HepG2 (cell line): Measurements from ENCODE around the gene UBTF. TPM values are rescaled to one million over a fixed set of nuclear protein-coding genes. Genes with fewer than 3 reads are reported as not detected.
A peak's percentile ranks its signal among the peaks of the same experiment; 100 is the strongest.

ENCODE experiments used
- ATAC-seq: fragments of 200-7000 bp; cut with Tn5 transposase; 3 replicates; pipeline ENCODE4 v1.9.1; 2020; ENCODE audit warnings: mild to moderate bottlenecking, moderate library complexity
- BruUV-seq: library from RNA; stranded (reverse); fragments of 400-500 nt; replicated peaks from 2 replicates; lab custom pipeline; 2021; lab: Mats Ljungman, UMichigan
- CTCF ChIA-PET: fragments of 300-600 bp; formaldehyde crosslinking; extraction: SDS; loops from one replicate; lab custom pipeline; 2021; ENCODE audit warnings: low total read pairs, inconsistent platforms, low intra/inter-chr PET ratio; lab: Yijun Ruan, JAX
- POLR2A ChIA-PET: fragments of 350-600 bp; sonication (Branson Sonifier 250); formaldehyde crosslinking; loops from one replicate; lab custom pipeline; 2020; ENCODE audit warnings: antibody characterized with exemption, inconsistent platforms; lab: Yijun Ruan, JAX
- DNase-seq: peaks from one replicate; pipeline ENCODE4 v3.0.0-alpha.2; 2015; ENCODE audit warnings: low spot score
- FAIRE-seq: peaks from 3 replicates; lab custom pipeline; 2011; peaks lifted over from hg19 to GRCh38; lab: Jason Lieb, UNC
- H2AFZ ChIP-seq: one replicate; pipeline ENCODE4 v1.6.1; 2011; ENCODE audit warnings: low read length, inconsistent platforms
- H3K27ac ChIP-seq: fragments of 300-600 bp; 3 replicates; pipeline ENCODE4 v1.8.0; 2011; ENCODE audit warnings: mixed run types, mild to moderate bottlenecking, mixed read lengths, low read length, inconsistent platforms; ENCODE audit not compliant: insufficient read depth; ENCODE audit errors: extremely low read length
- H3K27me3 ChIP-seq, 2 experiments: fragments of 200-600 bp in 1 of 2; 2 replicates in 1 of 2; 3 replicates in 1 of 2; pipeline versions ENCODE4 v1.6.0 to v1.8.0; 2011; ENCODE audit warnings: low read length in 2 of 2, mild to moderate bottlenecking in 2 of 2, moderate library complexity in 2 of 2, inconsistent platforms in 1 of 2; ENCODE audit not compliant: insufficient read depth in 2 of 2, control insufficient read depth in 1 of 2
- H3K36me3 ChIP-seq, 2 experiments: fragments of 200-600 bp in 1 of 2; replicated peaks in 1 of 2; 2 replicates in 1 of 2; 3 replicates in 1 of 2; pipeline versions ENCODE4 v1.5.1 to v1.8.0; 2011; ENCODE audit warnings: low read length in 2 of 2, inconsistent platforms in 1 of 2; ENCODE audit not compliant: insufficient read depth in 2 of 2, control insufficient read depth in 1 of 2
- H3K4me1 ChIP-seq: 2 replicates; pipeline ENCODE4 v1.5.1; 2012; ENCODE audit warnings: low read length, inconsistent platforms; ENCODE audit not compliant: insufficient read depth
- H3K4me2 ChIP-seq: 2 replicates; pipeline ENCODE4 v1.6.0; 2011; ENCODE audit warnings: low read depth, low read length, inconsistent platforms
- H3K4me3 ChIP-seq, 3 experiments: fragments of 200-600 bp in 1 of 3; sonication (generic), shearing (Covaris generic) in 1 of 3; replicated peaks in 1 of 3; 2 replicates each; pipeline ENCODE4 v1.5.1; 2011 to 2016; ENCODE audit warnings: low read length in 3 of 3, inconsistent platforms in 2 of 3, low read depth in 2 of 3, mild to moderate bottlenecking in 2 of 3, control low read depth in 1 of 3, mixed read lengths in 1 of 3; ENCODE audit not compliant: insufficient read depth in 1 of 3
- H3K79me2 ChIP-seq: one replicate; pipeline ENCODE4 v1.6.1; 2011; ENCODE audit warnings: low read length, inconsistent platforms; ENCODE audit not compliant: insufficient read depth
- H3K9ac ChIP-seq: 2 replicates; pipeline ENCODE4 v1.6.0; 2011; ENCODE audit warnings: mild to moderate bottlenecking, low read depth, low read length, inconsistent platforms; ENCODE audit not compliant: insufficient read depth
- H3K9me3 ChIP-seq: 2 replicates; pipeline ENCODE4 v1.5.1; 2012; ENCODE audit warnings: mild to moderate bottlenecking, low read length
- H4K20me1 ChIP-seq: 2 replicates; pipeline ENCODE4 v1.6.0; 2011; ENCODE audit warnings: inconsistent platforms, mild to moderate bottlenecking, low read length, moderate library complexity; ENCODE audit not compliant: insufficient read depth
- KMT2B ChIP-seq: IDR thresholded peaks from 2 replicates; pipeline ENCODE4 v1.6.1; 2016; ENCODE audit warnings: missing genetic modification reagents, missing compliant biosample characterization
- NPAS2 ChIP-seq: sonication (generic); formaldehyde crosslinking; IDR thresholded peaks from 2 replicates; pipeline ENCODE4 v1.8.0; 2022; ENCODE audit warnings: mild to moderate bottlenecking, missing genetic modification reagents, borderline replicate concordance
- PAWR ChIP-seq: sonication (generic); formaldehyde crosslinking; IDR thresholded peaks from 2 replicates; pipeline ENCODE4 v1.4.0; 2020; ENCODE audit warnings: missing genetic modification reagents, mild to moderate bottlenecking, borderline replicate concordance
- RAD51 ChIP-seq: fragments of 450-650 bp; IDR thresholded peaks from 2 replicates; pipeline ENCODE4 v1.6.1; 2016; ENCODE audit warnings: borderline replicate concordance
- RBM22 ChIP-seq: fragments of 200-400 bp; formaldehyde crosslinking; optimal IDR thresholded peaks from 2 replicates; pipeline ENCODE3; 2017; ENCODE audit warnings: mild to moderate bottlenecking, low read length, moderate library complexity
- SETDB1 ChIP-seq: sonication (generic); formaldehyde crosslinking; IDR thresholded peaks from 2 replicates; pipeline ENCODE4 v1.5.1; 2020; ENCODE audit warnings: missing genetic modification reagents, mild to moderate bottlenecking, borderline replicate concordance
- ZNF136 ChIP-seq: sonication (generic); formaldehyde crosslinking; IDR thresholded peaks from 2 replicates; pipeline ENCODE4 v1.8.1; 2022; ENCODE audit warnings: low read depth, mild to moderate bottlenecking, moderate library complexity, missing genetic modification reagents
- ZNF552 ChIP-seq: sonication (generic); formaldehyde crosslinking; IDR thresholded peaks from 2 replicates; pipeline ENCODE4 v1.9.0; 2022; ENCODE audit warnings: missing genetic modification reagents, mild to moderate bottlenecking, borderline replicate concordance
- ZNF629 ChIP-seq: sonication (generic); formaldehyde crosslinking; conservative IDR thresholded peaks from 2 replicates; pipeline ENCODE4 v1.5.0; 2020; ENCODE audit warnings: missing genetic modification reagents
- ZZZ3 ChIP-seq: sonication (generic); formaldehyde crosslinking; IDR thresholded peaks from 2 replicates; pipeline ENCODE4 v1.4.0; 2020; ENCODE audit warnings: missing genetic modification reagents, mild to moderate bottlenecking, borderline replicate concordance
- WGBS: methylation state at CpG from one replicate; pipeline ENCODE4 v1.1.6; 2017; ENCODE audit warnings: low lambda C conversion rate; 5-methylcytosine and 5-hydroxymethylcytosine counted together
- in situ Hi-C: cut with HindIII; loops from 2 replicates; pipeline ENCODE4 v1.10.0; 2017; ENCODE audit warnings: low pct_unique_long_range_greater_than_20kb; ENCODE audit not compliant: extremely low pct_ligation_motif_present
- intact Hi-C: fragments of 100-400 bp; cut with micrococcal nuclease; formaldehyde crosslinking; loops from one replicate; pipeline ENCODE4 v1.10.0; 2022; ENCODE audit not compliant: unreplicated experiment
- polyA plus RNA-seq, 8 experiments: library from polyadenylated mRNA; depleted of rRNA in 3 of 8; stranded (reverse) in 7 of 8; unstranded in 1 of 8; fragments of >200 nt; fragmentation: Illumina TruSeq in 4 of 8; extraction: Trizol in 4 of 8; gene quantifications; 2 replicates each; pipeline versions ENCODE4 v1.2.1 to v1.2.3, GENCODE V29; 2011 to 2016; ENCODE audit warnings: low read depth in 4 of 8, missing spikeins in 1 of 8, mixed read lengths in 1 of 8; ENCODE audit not compliant: insufficient read depth in 1 of 8
- total RNA-seq, 5 experiments: library from RNA; depleted of rRNA; stranded (reverse); fragments of >200 nt; fragmentation: Illumina TruSeq; extraction: Trizol; gene quantifications; 2 replicates each; pipeline ENCODE4 v1.2.3, GENCODE V29; 2016; ENCODE audit warnings: low read depth in 1 of 5
- TF ChIP-seq, protein P1 (sequence below): sonication (generic); formaldehyde crosslinking; IDR thresholded peaks from 2 replicates; pipeline ENCODE4 v1.4.0; 2020; ENCODE audit warnings: missing genetic modification reagents

Gene UBTF
- total and polyA plus RNA-seq, 2 of the 13 experiments (the other 11 are each of a cell fraction or from before 2014, with no cell fraction given): 15.2 to 60.9 TPM

DNA sequence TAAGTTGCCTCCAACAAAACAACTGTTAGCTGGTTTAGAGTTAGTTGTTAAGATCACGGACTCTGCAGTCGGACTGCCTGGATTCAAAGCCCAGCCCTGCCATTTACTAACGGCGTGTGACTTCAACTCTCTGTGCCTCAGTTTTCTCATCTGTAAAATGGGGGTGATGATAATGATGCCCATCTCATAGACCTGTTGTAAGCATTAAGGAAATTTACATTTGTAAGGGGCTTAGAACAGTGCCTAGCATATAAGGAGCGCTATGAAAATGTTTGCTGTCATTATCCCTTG, 47.6 kb upstream of the UBTF start:
- CTCF ChIA-PET: no interaction called here
- WGBS: 44% methylated on average over 5 of the region's 5 CpGs
- H3K79me2 ChIP-seq: no peaks in the 10 kb centered on the region
- DNase-seq (no peak), FAIRE-seq (no peak), ATAC-seq (no peak)
- no TSS peak for BruUV-seq
- H3K4me2 ChIP-seq: no peak overlapping the region
- in situ Hi-C loops (no loop called here), intact Hi-C loops (no loop called here)
- no peaks in the 10 kb centered on the region for H3K9me3 ChIP-seq
- no peaks in the 10 kb centered on the region for H4K20me1 ChIP-seq
- peak; percentile 87 for TF ChIP-seq ZNF629 (CRISPR knock-in tag)
- no peak for TF ChIP-seq RAD51
- POLR2A ChIA-PET: no interaction called here
- H3K9ac ChIP-seq: no peak overlapping the region
- no peaks in the 10 kb centered on the region for H3K4me1 ChIP-seq
- H3K4me3 ChIP-seq: no peak overlapping the region
- no peaks in the 10 kb centered on the region for H3K36me3 ChIP-seq
- H2AFZ ChIP-seq: no peak overlapping the region
- H3K27me3 ChIP-seq: peaks cover 5 to 64% of the 10 kb centered on the region in 2 experiments
- H3K27ac ChIP-seq: no peak overlapping the region

DNA sequence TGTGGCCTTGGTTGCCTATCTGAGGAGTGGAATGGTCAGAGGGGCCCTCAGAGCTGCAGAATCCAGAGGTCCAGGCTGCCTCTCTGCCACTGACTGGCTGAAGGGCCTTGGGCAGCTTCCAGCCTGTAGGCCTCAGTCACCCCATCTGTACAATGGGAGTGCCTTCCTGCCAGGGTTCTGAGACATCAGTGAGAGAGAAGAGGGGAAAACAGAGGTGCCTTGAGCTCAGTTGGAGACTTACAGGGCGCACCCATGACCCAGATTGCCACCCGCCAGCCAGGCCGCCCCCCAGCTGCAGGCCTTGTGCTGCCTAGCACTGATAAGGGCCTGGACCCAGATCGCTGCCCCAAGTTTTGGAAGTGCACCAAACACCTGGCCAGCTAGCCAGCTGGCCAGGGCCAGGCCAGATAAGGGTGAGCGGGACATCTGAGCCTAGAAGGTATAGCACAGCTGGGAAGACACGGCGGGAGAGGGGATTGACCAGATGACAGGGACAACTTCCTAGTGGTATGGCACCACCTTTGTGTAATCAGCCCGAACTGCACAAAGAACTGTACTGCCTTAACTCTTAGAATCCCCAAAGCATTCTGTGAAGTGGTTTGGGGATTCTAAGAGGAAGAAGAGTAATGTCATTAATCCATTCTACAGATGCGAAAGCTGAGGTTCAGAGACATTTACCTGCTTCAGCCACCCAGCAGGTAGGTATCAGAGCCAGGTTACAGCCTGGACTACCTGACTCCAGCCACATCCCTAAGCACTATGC, 47.1 kb upstream of the UBTF start:
- no peaks in the 10 kb centered on the region for H3K79me2 ChIP-seq
- H4K20me1 ChIP-seq: no peaks in the 10 kb centered on the region
- ATAC-seq (peak; percentile 36), FAIRE-seq (no peak), DNase-seq (no peak)
- no peaks in the 10 kb centered on the region for H3K36me3 ChIP-seq
- intact Hi-C loops (no loop called here), in situ Hi-C loops (no loop called here)
- H3K27ac ChIP-seq: no peak overlapping the region
- ChIA-PET CTCF (no interaction called here), POLR2A (no interaction called here)
- H3K9ac ChIP-seq: no peak overlapping the region
- peaks cover 6 to 63% of the 10 kb centered on the region in 2 experiments; a peak in 4 of 5 replicates for H3K27me3 ChIP-seq
- H3K4me2 ChIP-seq: no peak overlapping the region
- no peaks in the 10 kb centered on the region for H3K9me3 ChIP-seq
- H3K4me1 ChIP-seq: no peaks in the 10 kb centered on the region
- no peak overlapping the region for H3K4me3 ChIP-seq
- no TSS peak for BruUV-seq
- H2AFZ ChIP-seq: no peak overlapping the region
- WGBS: 39% methylated on average over 8 of the region's 9 CpGs
- no peak for TF ChIP-seq RBM22
- no peak for TF ChIP-seq NPAS2 (CRISPR knock-in tag)
- TF ChIP-seq ZNF552: 0 out of 2 replicates have a peak, but pooled peaks have one; percentile 17
- no peak for TF ChIP-seq ZNF136
- TF ChIP-seq KMT2B (CRISPR knock-in tag): no peak
- TF ChIP-seq, protein P1, sequence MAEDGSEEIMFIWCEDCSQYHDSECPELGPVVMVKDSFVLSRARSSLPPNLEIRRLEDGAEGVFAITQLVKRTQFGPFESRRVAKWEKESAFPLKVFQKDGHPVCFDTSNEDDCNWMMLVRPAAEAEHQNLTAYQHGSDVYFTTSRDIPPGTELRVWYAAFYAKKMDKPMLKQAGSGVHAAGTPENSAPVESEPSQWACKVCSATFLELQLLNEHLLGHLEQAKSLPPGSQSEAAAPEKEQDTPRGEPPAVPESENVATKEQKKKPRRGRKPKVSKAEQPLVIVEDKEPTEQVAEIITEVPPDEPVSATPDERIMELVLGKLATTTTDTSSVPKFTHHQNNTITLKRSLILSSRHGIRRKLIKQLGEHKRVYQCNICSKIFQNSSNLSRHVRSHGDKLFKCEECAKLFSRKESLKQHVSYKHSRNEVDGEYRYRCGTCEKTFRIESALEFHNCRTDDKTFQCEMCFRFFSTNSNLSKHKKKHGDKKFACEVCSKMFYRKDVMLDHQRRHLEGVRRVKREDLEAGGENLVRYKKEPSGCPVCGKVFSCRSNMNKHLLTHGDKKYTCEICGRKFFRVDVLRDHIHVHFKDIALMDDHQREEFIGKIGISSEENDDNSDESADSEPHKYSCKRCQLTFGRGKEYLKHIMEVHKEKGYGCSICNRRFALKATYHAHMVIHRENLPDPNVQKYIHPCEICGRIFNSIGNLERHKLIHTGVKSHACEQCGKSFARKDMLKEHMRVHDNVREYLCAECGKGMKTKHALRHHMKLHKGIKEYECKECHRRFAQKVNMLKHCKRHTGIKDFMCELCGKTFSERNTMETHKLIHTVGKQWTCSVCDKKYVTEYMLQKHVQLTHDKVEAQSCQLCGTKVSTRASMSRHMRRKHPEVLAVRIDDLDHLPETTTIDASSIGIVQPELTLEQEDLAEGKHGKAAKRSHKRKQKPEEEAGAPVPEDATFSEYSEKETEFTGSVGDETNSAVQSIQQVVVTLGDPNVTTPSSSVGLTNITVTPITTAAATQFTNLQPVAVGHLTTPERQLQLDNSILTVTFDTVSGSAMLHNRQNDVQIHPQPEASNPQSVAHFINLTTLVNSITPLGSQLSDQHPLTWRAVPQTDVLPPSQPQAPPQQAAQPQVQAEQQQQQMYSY (CRISPR knock-in tag): no peak
- TF ChIP-seq ZZZ3: no peak
- TF ChIP-seq PAWR (CRISPR knock-in tag): no peak
- no peak for TF ChIP-seq SETDB1 (CRISPR knock-in tag)
